ENCODE data around the gene RHOC. TPM values are rescaled to one million over a fixed set of nuclear protein-coding genes. Genes with fewer than 3 reads are reported as not detected.

The RHOC gene
- total and polyA plus RNA-seq, 2 experiments from 2014 or later: 340 to 610 TPM

GRCh38 chr1:112674986-112675727 lies 31.8 kb downstream of the RHOC start:
- H3K4me1 ChIP-seq (ENCODE audit: insufficient read depth): peaks cover 19% of the 10 kb centered on the region
- H3K79me2 ChIP-seq: peaks cover 49% of the 10 kb centered on the region
- peak; percentile 77 for DNase-seq (ENCODE audit: low spot score)
- no peaks in the 10 kb centered on the region for H3K9me3 ChIP-seq (ENCODE audit: low read depth)
- no peaks in the 10 kb centered on the region for H3K27me3 ChIP-seq
- no peaks in the 10 kb centered on the region for H3K36me3 ChIP-seq (replicated peaks; ENCODE audit: insufficient read depth, low read depth)
- H4K20me1 ChIP-seq (ENCODE audit: insufficient read depth, poor library complexity, severe bottlenecking): peaks cover 6% of the 10 kb centered on the region
- peak overlapping the region; percentile 78 for H3K4me3 ChIP-seq
- TF ChIP-seq CTCF (IDR thresholded peaks at IDR 0.05; ENCODE audit: poor library complexity): peak; percentile 19
- no peak for TF ChIP-seq EZH2phosphoT487 (IDR thresholded peaks at IDR 0.05; ENCODE audit: low read depth, severe bottlenecking, unreplicated experiment)
- TF ChIP-seq EZH2 (IDR thresholded peaks at IDR 0.05; ENCODE audit: borderline replicate concordance): no peak
- peak overlapping the region; percentile 19 for H2AFZ ChIP-seq
- peak overlapping the region; percentile 99 for H3K27ac ChIP-seq
- WGBS (ENCODE audit: low lambda C conversion rate, missing lambda C conversion rate): under 1% methylated on average over 57 of the region's 68 CpGs
- H3K9me2 ChIP-seq (replicated peaks; ENCODE audit: insufficient read depth): no peaks in the 10 kb centered on the region
- H3K4me2 ChIP-seq: peak overlapping the region; percentile 81

- peak within 1 kb of the TSS; percentile 19 for H2AFZ ChIP-seq
- under 1% methylated on average over 27 of the region's 30 CpGs for WGBS (ENCODE audit: low lambda C conversion rate, missing lambda C conversion rate)
Observed at GRCh38 chr1:112674440-112674985, 32.4 kb downstream of the RHOC start, which contains the start of gene MOV10. Gene MOV10 (plus strand): TSS chr1:112674659. CDS start chr1:112674913, 254 bp downstream.

GRCh38 chr1:112673592-112674439 lies 33.1 kb downstream of the RHOC start:
- peak overlapping the region; percentile 19 for H2AFZ ChIP-seq
- 12% methylated on average over 17 of the region's 18 CpGs for WGBS (ENCODE audit: low lambda C conversion rate, missing lambda C conversion rate)

More at GRCh38 chr1:112674440-112674985, 32.4 kb downstream of the RHOC start, which contains the start of gene MOV10:
- TF ChIP-seq CTCF (IDR thresholded peaks at IDR 0.05; ENCODE audit: poor library complexity): no peak
- no peak for TF ChIP-seq EZH2phosphoT487 (IDR thresholded peaks at IDR 0.05; ENCODE audit: low read depth, severe bottlenecking, unreplicated experiment)
- no peak for TF ChIP-seq EZH2 (IDR thresholded peaks at IDR 0.05; ENCODE audit: borderline replicate concordance)
- peak within 1 kb of the TSS; percentile 78 for H3K4me3 ChIP-seq
- H3K79me2 ChIP-seq: peaks cover 43% of the 10 kb centered on the region
- no peaks in the 10 kb centered on the region for H3K9me2 ChIP-seq (replicated peaks; ENCODE audit: insufficient read depth)
- peak; percentile 80 for DNase-seq (ENCODE audit: low spot score)
- no peaks in the 10 kb centered on the region for H3K36me3 ChIP-seq (replicated peaks; ENCODE audit: insufficient read depth, low read depth)
- H3K9me3 ChIP-seq (ENCODE audit: low read depth): no peaks in the 10 kb centered on the region
- H3K4me2 ChIP-seq: peak within 1 kb of the TSS; percentile 81
- peak within 1 kb of the TSS; percentile 99 for H3K27ac ChIP-seq
- H3K4me1 ChIP-seq (ENCODE audit: insufficient read depth): peaks cover 19% of the 10 kb centered on the region
- peaks cover 2% of the 10 kb centered on the region for H4K20me1 ChIP-seq (ENCODE audit: insufficient read depth, poor library complexity, severe bottlenecking)
- no peaks in the 10 kb centered on the region for H3K27me3 ChIP-seq

More at GRCh38 chr1:112673592-112674439, 33.1 kb downstream of the RHOC start:
- Histone ChIP-seq H3K4me1 (ENCODE audit: insufficient read depth) (peaks cover 19% of the 10 kb centered on the region), H4K20me1 (ENCODE audit: insufficient read depth, poor library complexity, severe bottlenecking) (no peaks in the 10 kb centered on the region), H3K4me2 (peak overlapping the region; percentile 81), H3K9me2 (replicated peaks; ENCODE audit: insufficient read depth) (no peaks in the 10 kb centered on the region), H3K79me2 (peaks cover 36% of the 10 kb centered on the region), H3K36me3 (replicated peaks; ENCODE audit: insufficient read depth, low read depth) (no peaks in the 10 kb centered on the region), H3K27ac (peak overlapping the region; percentile 99), H3K9me3 (ENCODE audit: low read depth) (no peaks in the 10 kb centered on the region), H3K4me3 (peak overlapping the region; percentile 78), H3K27me3 (no peaks in the 10 kb centered on the region)
- TF ChIP-seq EZH2 (IDR thresholded peaks at IDR 0.05; ENCODE audit: borderline replicate concordance): no peak
- no peak for TF ChIP-seq EZH2phosphoT487 (IDR thresholded peaks at IDR 0.05; ENCODE audit: low read depth, severe bottlenecking, unreplicated experiment)
- peak; percentile 48 for TF ChIP-seq CTCF (IDR thresholded peaks at IDR 0.05; ENCODE audit: poor library complexity)
- DNase-seq (ENCODE audit: low spot score): peak; percentile 54

Data from hepatocyte (in vitro differentiated cells).